Astrocyte of the spinal cord (primary cell): ENCODE results near the gene ABCA4.
"Not testable (repeated sequence)": the region's sequence is repeated elsewhere in the genome, so short reads cannot be mapped to it uniquely, and the experiment has no call there.

Experiments used
- DNase-seq: peaks from one replicate; pipeline ENCODE4 v3.0.0; 2011; ENCODE audit warnings: low read depth, low spot score
- H3K4me3 ChIP-seq: 2 replicates; pipeline ENCODE4 v1.5.1; 2011; ENCODE audit warnings: low read depth, mild to moderate bottlenecking, low read length, moderate library complexity
- CTCF ChIP-seq: IDR thresholded peaks from 2 replicates; pipeline ENCODE4 v1.5.1; 2012; ENCODE audit warnings: low read depth, mild to moderate bottlenecking, low read length, inconsistent platforms
- in situ Hi-C: cut with HindIII; loops from 2 replicates; pipeline ENCODE4 v1.10.0; 2017; ENCODE audit warnings: low sequenced_read_pairs

ABCA4 gene

DNA sequence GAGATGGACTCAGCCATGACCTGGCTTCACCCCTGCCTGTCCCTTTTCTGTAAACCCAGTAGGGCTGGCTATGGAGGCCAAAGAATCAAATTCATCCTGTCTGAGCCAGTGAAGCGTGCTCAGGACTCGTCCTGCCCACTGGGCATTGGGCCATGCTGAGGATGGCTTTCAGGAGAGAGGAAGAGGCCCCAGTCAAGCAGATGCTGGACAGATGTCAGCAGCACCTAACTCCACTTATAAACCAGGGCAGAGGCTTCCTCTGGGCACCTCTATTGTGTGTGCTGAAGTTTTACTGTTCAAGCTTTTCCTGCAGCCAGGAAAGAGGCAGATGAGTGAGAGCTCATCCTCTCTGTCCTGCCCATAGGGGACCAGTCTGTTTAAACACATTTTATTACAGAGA is 114.3 kb downstream of the ABCA4 start:
- no peak overlapping the region for H3K4me3 ChIP-seq
- no peak for DNase-seq
- in situ Hi-C loops = no loop called here
- TF ChIP-seq CTCF = no peak

DNA sequence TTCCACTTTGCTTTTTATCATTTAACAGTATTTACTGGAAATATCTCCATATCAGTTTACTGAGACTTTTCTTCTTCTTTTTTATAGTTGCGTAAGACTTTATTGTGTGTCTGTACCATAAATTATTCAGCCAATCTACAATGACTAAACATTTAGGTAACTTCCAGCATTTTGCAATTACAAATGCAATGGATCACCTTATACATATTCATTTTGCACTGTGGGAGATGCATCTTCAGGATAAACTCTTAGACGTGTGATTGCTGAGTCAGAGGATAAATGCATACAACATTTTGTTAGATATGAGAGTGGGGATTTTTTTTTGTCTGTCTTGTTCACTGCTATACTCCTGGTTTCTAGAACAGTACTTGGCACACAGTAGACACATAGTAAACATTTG is 116.0 kb downstream of the ABCA4 start:
- in situ Hi-C loops = no loop called here
- DNase-seq = no peak
- TF ChIP-seq CTCF = no peak

DNA sequence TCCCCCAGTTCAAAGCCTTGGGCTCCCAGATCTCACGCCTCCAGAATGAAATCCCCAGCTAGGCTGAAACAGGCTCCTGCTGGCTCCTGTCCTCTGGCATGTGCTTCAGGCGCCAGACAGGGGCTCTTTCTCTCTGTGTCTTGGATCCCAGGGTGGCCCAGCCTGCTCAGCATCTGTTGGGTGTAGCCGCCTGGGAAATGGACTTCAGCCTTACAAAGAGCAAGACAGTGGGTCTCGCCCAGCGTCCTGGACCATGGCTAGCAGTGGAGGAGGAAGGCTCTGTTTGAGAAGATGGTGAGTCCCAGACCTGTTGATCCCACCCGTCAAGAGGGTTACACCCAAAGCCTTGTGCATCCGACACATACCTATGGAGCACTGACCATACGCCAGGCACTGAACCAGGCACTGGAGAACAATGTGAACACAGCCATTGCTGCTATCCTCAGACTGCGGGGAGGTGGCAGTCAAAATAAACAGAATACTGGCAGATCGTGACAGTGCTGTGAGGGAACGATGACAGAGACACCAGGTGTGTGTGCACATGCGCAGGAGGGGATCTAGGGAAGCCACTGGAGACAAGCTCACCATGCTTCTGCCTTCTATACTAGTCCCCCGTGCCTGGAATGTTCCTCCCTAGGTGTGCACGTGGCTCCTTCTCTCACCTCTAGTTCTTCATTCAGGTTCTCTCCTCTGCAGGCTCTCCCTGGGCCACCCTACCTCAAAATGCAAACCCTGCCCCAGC is 118.7 kb downstream of the ABCA4 start:
- in situ Hi-C loops = no loop called here
- DNase-seq = no peak
- no peak for TF ChIP-seq CTCF
- H3K4me3 ChIP-seq = no peak overlapping the region

More for the DNA sequence above, 116.0 kb downstream of the ABCA4 start:
- no peak overlapping the region for H3K4me3 ChIP-seq

- no peak for TF ChIP-seq CTCF
- no peak for DNase-seq
- H3K4me3 ChIP-seq = no peak overlapping the region
- in situ Hi-C loops = no loop called here
Observed at GRCh38 chr1:94001397-94002045, 119.4 kb downstream of the ABCA4 start.

- in situ Hi-C loops = no loop called here
- H3K4me3 ChIP-seq = no peak overlapping the region
- no peak for DNase-seq
- no peak for TF ChIP-seq CTCF
Observed at GRCh38 chr1:94000510-94001282, 120.3 kb downstream of the ABCA4 start.

DNA sequence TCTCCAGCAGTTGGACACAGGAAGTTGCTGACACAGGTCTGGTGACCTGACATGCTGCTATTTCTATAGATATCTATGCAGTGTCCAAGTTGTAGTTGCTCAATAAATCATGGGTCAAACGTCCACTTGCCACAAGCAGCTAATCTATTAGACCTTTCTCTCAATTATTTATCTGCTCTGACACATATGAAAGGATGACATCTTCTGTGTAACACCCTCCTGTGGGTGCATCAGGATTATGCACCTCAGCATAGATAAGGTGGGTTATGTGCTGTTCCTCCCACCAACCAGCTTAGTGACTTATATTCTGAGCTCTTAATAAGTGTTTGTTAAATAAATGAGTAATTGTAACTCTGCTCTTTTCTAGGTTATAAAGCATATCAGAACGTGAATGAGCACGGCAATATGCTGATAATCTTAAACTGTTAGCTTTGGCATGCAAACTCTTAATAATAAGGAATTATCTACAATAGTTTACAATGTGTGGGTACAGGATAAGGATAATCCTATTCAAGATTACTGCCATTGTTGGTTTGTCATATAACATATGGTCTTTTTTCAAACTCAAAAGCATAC is 121.0 kb downstream of the ABCA4 start:
- TF ChIP-seq CTCF = no peak
- in situ Hi-C loops = no loop called here
- H3K4me3 ChIP-seq = no peak overlapping the region
- DNase-seq = no peak

DNA sequence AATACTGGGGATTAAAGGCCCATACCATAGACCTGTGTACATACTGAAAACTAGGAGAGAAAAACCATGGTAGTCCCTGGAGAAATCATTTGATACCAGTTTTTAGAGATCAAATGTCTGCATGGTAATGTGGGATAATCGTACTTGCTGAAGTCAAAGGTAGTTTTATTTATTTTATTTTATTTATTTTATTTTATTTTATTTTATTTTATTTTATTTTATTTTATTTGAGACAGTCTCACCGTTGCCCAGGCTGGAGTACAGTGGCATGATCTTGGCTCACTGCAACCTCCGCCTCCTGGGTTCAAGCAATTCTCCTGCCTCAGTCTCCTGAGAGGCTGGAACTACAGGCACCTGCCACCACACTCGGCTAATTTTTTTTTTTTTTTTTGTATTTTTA is 122.4 kb downstream of the ABCA4 start:
- in situ Hi-C loops, DNase-seq, H3K4me3 ChIP-seq: not testable (repeated sequence)
